HepG2 (cell line): ENCODE measurements around the gene RIPOR3. TPM values are rescaled to one million over a fixed set of nuclear protein-coding genes. Genes with fewer than 3 reads are reported as not detected.
A peak's percentile ranks its signal among the peaks of the same experiment; 100 is the strongest.

Experiments
- FOXM1 ChIP-seq: sonication (generic); formaldehyde crosslinking; IDR thresholded peaks from 2 replicates; pipeline ENCODE4 v1.5.0; 2020; ENCODE audit warnings: missing genetic modification reagents
- GATA4 ChIP-seq: sonication (generic); IDR thresholded peaks from 2 replicates; pipeline ENCODE4 v1.6.1; 2016; ENCODE audit warnings: antibody characterized with exemption, low read depth, borderline replicate concordance
- HES4 ChIP-seq: sonication (generic); formaldehyde crosslinking; IDR thresholded peaks from 2 replicates; pipeline ENCODE4 v1.9.0; 2021; ENCODE audit warnings: mild to moderate bottlenecking, missing genetic modification reagents, borderline replicate concordance
- MIER3 ChIP-seq: IDR thresholded peaks from 2 replicates; pipeline ENCODE4 v1.6.1; 2016; ENCODE audit warnings: missing compliant biosample characterization, borderline replicate concordance
- MYC ChIP-seq: sonication (generic); formaldehyde crosslinking; IDR thresholded peaks from 2 replicates; pipeline ENCODE4 v1.9.0; 2021; ENCODE audit warnings: missing genetic modification reagents, borderline replicate concordance
- NR1H2 ChIP-seq: sonication (generic); formaldehyde crosslinking; IDR thresholded peaks from 2 replicates; pipeline ENCODE4 v1.8.1; 2022; ENCODE audit warnings: low read depth, missing genetic modification reagents, borderline replicate concordance
- PAF1 ChIP-seq: IDR thresholded peaks from 2 replicates; pipeline ENCODE4 v1.6.1; 2016; ENCODE audit warnings: missing genetic modification reagents, missing compliant biosample characterization
- PHF8 ChIP-seq: sonication (generic); formaldehyde crosslinking; IDR thresholded peaks from 2 replicates; pipeline ENCODE4 v1.5.0; 2020; ENCODE audit warnings: missing genetic modification reagents
- RFXANK ChIP-seq: IDR thresholded peaks from 2 replicates; pipeline ENCODE4 v1.6.1; 2016
- TSC22D2 ChIP-seq: sonication (generic); formaldehyde crosslinking; IDR thresholded peaks from 2 replicates; pipeline ENCODE4 v1.5.1; 2020; ENCODE audit warnings: missing genetic modification reagents, mild to moderate bottlenecking, borderline replicate concordance
- ZMYM3 ChIP-seq: sonication (generic); formaldehyde crosslinking; IDR thresholded peaks from 2 replicates; pipeline ENCODE4 v1.5.1; 2020; ENCODE audit warnings: mild to moderate bottlenecking, missing genetic modification reagents
- ZNF101 ChIP-seq: sonication (generic); formaldehyde crosslinking; IDR thresholded peaks from 2 replicates; pipeline ENCODE4 v1.4.0; 2020; ENCODE audit warnings: mild to moderate bottlenecking, low read depth, missing genetic modification reagents, borderline replicate concordance
- ZNF33B ChIP-seq: sonication (generic); formaldehyde crosslinking; IDR thresholded peaks from 2 replicates; pipeline ENCODE4 v1.5.1; 2020; ENCODE audit warnings: mild to moderate bottlenecking, missing genetic modification reagents
- ZNF441 ChIP-seq: sonication (generic); formaldehyde crosslinking; IDR thresholded peaks from 2 replicates; pipeline ENCODE4 v1.7.0; 2021; ENCODE audit warnings: missing genetic modification reagents, borderline replicate concordance
- ZNF446 ChIP-seq: sonication (generic); formaldehyde crosslinking; IDR thresholded peaks from 2 replicates; pipeline ENCODE4 v1.5.0; 2020; ENCODE audit warnings: mild to moderate bottlenecking, missing genetic modification reagents
- ZNF549 ChIP-seq: sonication (generic); formaldehyde crosslinking; IDR thresholded peaks from 2 replicates; pipeline ENCODE4 v1.5.0; 2020; ENCODE audit warnings: missing genetic modification reagents
- ZNF609 ChIP-seq: sonication (generic); formaldehyde crosslinking; IDR thresholded peaks from 2 replicates; pipeline ENCODE4 v1.4.0; 2020; ENCODE audit warnings: mild to moderate bottlenecking, missing genetic modification reagents, borderline replicate concordance
- ZNF776 ChIP-seq: sonication (generic); formaldehyde crosslinking; IDR thresholded peaks from 2 replicates; pipeline ENCODE4 v1.4.0; 2020; ENCODE audit warnings: mild to moderate bottlenecking, missing genetic modification reagents
- polyA plus RNA-seq, 8 experiments: library from polyadenylated mRNA; depleted of rRNA in 3 of 8; stranded (reverse) in 7 of 8; unstranded in 1 of 8; fragments of >200 nt; fragmentation: Illumina TruSeq in 4 of 8; extraction: Trizol in 4 of 8; gene quantifications; 2 replicates each; pipeline versions ENCODE4 v1.2.1 to v1.2.3, GENCODE V29; 2011 to 2016; ENCODE audit warnings: low read depth in 4 of 8, missing spikeins in 1 of 8, mixed read lengths in 1 of 8; ENCODE audit not compliant: insufficient read depth in 1 of 8
- total RNA-seq, 5 experiments: library from RNA; depleted of rRNA; stranded (reverse); fragments of >200 nt; fragmentation: Illumina TruSeq; extraction: Trizol; gene quantifications; 2 replicates each; pipeline ENCODE4 v1.2.3, GENCODE V29; 2016; ENCODE audit warnings: low read depth in 1 of 5
- TF ChIP-seq, protein P1 (sequence below): sonication (generic); formaldehyde crosslinking; IDR thresholded peaks from 2 replicates; pipeline ENCODE4; 2020; ENCODE audit warnings: missing genetic modification reagents, mild to moderate bottlenecking, borderline replicate concordance
- TF ChIP-seq, protein P2 (sequence below): IDR thresholded peaks from 2 replicates; pipeline ENCODE4 v1.6.1; 2016; ENCODE audit warnings: mild to moderate bottlenecking

The RIPOR3 gene
- total and polyA plus RNA-seq, 2 of the 13 experiments (the other 11 are each of a cell fraction or from before 2014, with no cell fraction given), result 0.18 TPM; not detected in 1

DNA sequence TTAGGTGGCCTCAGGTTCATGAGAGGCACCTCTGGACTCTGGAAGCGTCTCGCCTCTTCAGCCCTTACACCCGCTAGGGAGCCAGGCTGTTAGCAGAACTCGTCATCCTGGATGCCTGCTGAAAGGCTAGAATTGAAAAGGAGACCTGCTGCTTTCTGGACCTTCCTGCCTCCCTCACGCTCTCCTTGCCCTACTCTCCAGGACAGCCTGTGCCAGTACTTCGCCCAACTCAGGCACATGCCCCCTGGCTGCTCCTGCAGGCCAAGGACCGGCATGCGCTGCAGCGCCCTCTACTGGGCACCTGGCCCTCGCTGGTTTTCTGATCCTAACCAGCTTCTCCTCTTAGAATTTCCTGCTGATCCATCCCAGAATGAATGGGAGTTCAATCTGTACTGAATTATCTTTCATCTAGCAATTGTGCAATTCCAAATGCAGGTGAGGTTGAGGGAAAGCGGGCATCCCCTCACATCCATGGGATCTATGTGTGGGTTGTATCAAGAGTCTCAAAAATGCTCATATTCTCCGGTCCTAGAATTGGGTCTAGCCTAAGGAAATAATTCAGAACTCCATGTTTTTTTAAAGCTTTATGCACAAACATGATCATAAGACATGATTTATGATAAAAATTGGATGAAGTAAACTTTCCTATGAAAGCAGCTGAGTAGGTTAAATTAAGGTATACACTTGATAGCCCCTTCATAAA, 103.2 kb downstream of the RIPOR3 start (continued):
- TF ChIP-seq ZNF609 (CRISPR knock-in tag) (no peak), TSC22D2 (CRISPR knock-in tag) (no peak), NR1H2 (CRISPR knock-in tag) (no peak), ZNF441 (CRISPR knock-in tag) (no peak), PAF1 (CRISPR knock-in tag) (no peak), ZNF446 (no peak), HES4 (CRISPR knock-in tag) (0 out of 2 replicates have a peak, but pooled peaks have one; percentile 38), ZMYM3 (CRISPR knock-in tag) (peak; percentile 44; the same call in 1 of the 2 replicates), ZNF101 (no peak), RFXANK (CRISPR knock-in tag) (no peak), FOXM1 (CRISPR knock-in tag) (no peak), GATA4 (no peak), MYC (CRISPR knock-in tag) (peak; percentile 54), MIER3 (CRISPR knock-in tag) (peak; percentile 29; the same call in 1 of the 2 replicates), ZNF776 (CRISPR knock-in tag) (no peak), ZNF549 (CRISPR knock-in tag) (no peak), PHF8 (CRISPR knock-in tag) (0 out of 2 replicates have a peak, but pooled peaks have one; percentile 30), ZNF33B (CRISPR knock-in tag) (no peak)
- TF ChIP-seq, protein P1, sequence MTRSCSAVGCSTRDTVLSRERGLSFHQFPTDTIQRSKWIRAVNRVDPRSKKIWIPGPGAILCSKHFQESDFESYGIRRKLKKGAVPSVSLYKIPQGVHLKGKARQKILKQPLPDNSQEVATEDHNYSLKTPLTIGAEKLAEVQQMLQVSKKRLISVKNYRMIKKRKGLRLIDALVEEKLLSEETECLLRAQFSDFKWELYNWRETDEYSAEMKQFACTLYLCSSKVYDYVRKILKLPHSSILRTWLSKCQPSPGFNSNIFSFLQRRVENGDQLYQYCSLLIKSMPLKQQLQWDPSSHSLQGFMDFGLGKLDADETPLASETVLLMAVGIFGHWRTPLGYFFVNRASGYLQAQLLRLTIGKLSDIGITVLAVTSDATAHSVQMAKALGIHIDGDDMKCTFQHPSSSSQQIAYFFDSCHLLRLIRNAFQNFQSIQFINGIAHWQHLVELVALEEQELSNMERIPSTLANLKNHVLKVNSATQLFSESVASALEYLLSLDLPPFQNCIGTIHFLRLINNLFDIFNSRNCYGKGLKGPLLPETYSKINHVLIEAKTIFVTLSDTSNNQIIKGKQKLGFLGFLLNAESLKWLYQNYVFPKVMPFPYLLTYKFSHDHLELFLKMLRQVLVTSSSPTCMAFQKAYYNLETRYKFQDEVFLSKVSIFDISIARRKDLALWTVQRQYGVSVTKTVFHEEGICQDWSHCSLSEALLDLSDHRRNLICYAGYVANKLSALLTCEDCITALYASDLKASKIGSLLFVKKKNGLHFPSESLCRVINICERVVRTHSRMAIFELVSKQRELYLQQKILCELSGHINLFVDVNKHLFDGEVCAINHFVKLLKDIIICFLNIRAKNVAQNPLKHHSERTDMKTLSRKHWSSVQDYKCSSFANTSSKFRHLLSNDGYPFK (CRISPR knock-in tag), result 0 out of 2 replicates have a peak, but pooled peaks have one; percentile 21
- TF ChIP-seq, protein P2, sequence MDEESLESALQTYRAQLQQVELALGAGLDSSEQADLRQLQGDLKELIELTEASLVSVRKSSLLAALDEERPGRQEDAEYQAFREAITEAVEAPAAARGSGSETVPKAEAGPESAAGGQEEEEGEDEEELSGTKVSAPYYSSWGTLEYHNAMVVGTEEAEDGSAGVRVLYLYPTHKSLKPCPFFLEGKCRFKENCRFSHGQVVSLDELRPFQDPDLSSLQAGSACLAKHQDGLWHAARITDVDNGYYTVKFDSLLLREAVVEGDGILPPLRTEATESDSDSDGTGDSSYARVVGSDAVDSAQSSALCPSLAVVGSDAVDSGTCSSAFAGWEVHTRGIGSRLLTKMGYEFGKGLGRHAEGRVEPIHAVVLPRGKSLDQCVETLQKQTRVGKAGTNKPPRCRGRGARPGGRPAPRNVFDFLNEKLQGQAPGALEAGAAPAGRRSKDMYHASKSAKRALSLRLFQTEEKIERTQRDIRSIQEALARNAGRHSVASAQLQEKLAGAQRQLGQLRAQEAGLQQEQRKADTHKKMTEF (CRISPR knock-in tag), result peak; percentile 35; the same call in 1 of the 2 replicates
